ENCODE measurements around the gene PPP2R2D. TPM values are rescaled to one million over a fixed set of nuclear protein-coding genes. Genes with fewer than 3 reads are reported as not detected.

The PPP2R2D gene
- total and polyA plus RNA-seq, 2 experiments from 2014 or later, result 43.5 to 45.0 TPM

GRCh38 chr10:132005147-132005546 is 104.3 kb downstream of the PPP2R2D start:
- Histone ChIP-seq H3K4me3 (no peak overlapping the region), H3K36me3 (no peaks in the 10 kb centered on the region), H3K27ac (no peak overlapping the region), H3K9me3 (ENCODE audit: low read depth) (no peaks in the 10 kb centered on the region), H3K27me3 (no peaks in the 10 kb centered on the region), H3K4me1 (ENCODE audit: low read depth) (no peaks in the 10 kb centered on the region)
- TF ChIP-seq, protein P1, sequence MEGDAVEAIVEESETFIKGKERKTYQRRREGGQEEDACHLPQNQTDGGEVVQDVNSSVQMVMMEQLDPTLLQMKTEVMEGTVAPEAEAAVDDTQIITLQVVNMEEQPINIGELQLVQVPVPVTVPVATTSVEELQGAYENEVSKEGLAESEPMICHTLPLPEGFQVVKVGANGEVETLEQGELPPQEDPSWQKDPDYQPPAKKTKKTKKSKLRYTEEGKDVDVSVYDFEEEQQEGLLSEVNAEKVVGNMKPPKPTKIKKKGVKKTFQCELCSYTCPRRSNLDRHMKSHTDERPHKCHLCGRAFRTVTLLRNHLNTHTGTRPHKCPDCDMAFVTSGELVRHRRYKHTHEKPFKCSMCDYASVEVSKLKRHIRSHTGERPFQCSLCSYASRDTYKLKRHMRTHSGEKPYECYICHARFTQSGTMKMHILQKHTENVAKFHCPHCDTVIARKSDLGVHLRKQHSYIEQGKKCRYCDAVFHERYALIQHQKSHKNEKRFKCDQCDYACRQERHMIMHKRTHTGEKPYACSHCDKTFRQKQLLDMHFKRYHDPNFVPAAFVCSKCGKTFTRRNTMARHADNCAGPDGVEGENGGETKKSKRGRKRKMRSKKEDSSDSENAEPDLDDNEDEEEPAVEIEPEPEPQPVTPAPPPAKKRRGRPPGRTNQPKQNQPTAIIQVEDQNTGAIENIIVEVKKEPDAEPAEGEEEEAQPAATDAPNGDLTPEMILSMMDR (IDR thresholded peaks at IDR 0.05; ENCODE audit: low read depth, low read length), result no peak
- no peak for DNase-seq (ENCODE audit: low read depth in 1 of 2, low spot score in 1 of 2)

GRCh38 chr10:132006966-132007365 is 106.2 kb downstream of the PPP2R2D start:
- H3K27ac ChIP-seq, result no peak overlapping the region
- DNase-seq (ENCODE audit: low read depth in 1 of 2, low spot score in 1 of 2), result no peak
- H3K36me3 ChIP-seq, result no peaks in the 10 kb centered on the region
- TF ChIP-seq, protein P1 (IDR thresholded peaks at IDR 0.05; ENCODE audit: low read depth, low read length), result no peak
- H3K9me3 ChIP-seq (ENCODE audit: low read depth), result no peaks in the 10 kb centered on the region
- H3K27me3 ChIP-seq, result no peaks in the 10 kb centered on the region
- H3K4me1 ChIP-seq (ENCODE audit: low read depth), result no peaks in the 10 kb centered on the region
- no peak overlapping the region for H3K4me3 ChIP-seq

- no peak overlapping the region for H3K4me3 ChIP-seq
- no peaks in the 10 kb centered on the region for H3K9me3 ChIP-seq (ENCODE audit: low read depth)
- no peak overlapping the region for H3K27ac ChIP-seq
- no peaks in the 10 kb centered on the region for H3K36me3 ChIP-seq
- H3K4me1 ChIP-seq (ENCODE audit: low read depth), result no peaks in the 10 kb centered on the region
- no peaks in the 10 kb centered on the region for H3K27me3 ChIP-seq
- TF ChIP-seq, protein P1 (IDR thresholded peaks at IDR 0.05; ENCODE audit: low read depth, low read length), result no peak
- no peak for DNase-seq (ENCODE audit: low read depth in 1 of 2, low spot score in 1 of 2)
Measured at GRCh38 chr10:132007681-132008080, 106.9 kb downstream of the PPP2R2D start.

Other genes with a start within 250 kb of the PPP2R2D start
- gene BNIP3, start 80.9 kb downstream of the PPP2R2D start, total RNA-seq, result 1,301 and 1,791 TPM in 2 replicates
- 675 and 686 TPM in 2 replicates for gene BNIP3, start 80.9 kb downstream of the PPP2R2D start, polyA plus RNA-seq
- 0.42 and 0.56 TPM in 2 replicates for gene JAKMIP3, start 164.9 kb downstream of the PPP2R2D start, total RNA-seq
- 0.26 and 0.75 TPM in 2 replicates for gene JAKMIP3, start 164.9 kb downstream of the PPP2R2D start, polyA plus RNA-seq

Data from cardiac muscle cell (in vitro differentiated cells and primary cell).